ENCODE data around the gene PCDHA2. TPM values are rescaled to one million over a fixed set of nuclear protein-coding genes. Genes with fewer than 3 reads are reported as not detected.
"Not testable (repeated sequence)": the region's sequence is repeated elsewhere in the genome, so short reads cannot be mapped to it uniquely, and the experiment has no call there.

PCDHA2 gene
- total RNA-seq, 4 donors from 2014 or later: not detected

DNA sequence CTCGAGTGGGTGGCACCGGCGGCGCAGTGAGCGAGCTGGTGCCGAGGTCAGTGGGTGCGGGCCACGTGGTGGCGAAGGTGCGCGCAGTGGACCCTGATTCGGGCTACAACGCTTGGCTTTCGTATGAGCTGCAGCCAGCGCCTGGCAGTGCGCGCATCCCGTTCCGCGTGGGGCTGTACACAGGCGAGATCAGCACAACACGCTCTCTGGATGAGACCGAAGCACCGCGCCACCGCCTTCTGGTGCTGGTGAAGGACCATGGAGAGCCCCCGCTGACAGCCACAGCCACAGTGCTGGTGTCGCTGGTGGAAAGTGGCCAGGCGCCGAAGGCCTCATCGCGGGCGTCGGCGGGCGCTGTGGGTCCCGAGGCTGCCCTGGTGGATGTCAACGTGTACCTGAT is 28.8 kb downstream of the PCDHA2 start:
- Histone ChIP-seq H3K4me3 (no peak overlapping the region), H3K4me1 (no peaks in the 10 kb centered on the region), H3K36me3 (no peaks in the 10 kb centered on the region), H3K27me3 (peaks cover 11% of the 10 kb centered on the region), H3K27ac (no peak overlapping the region), H3K9me3 (peaks cover 31% of the 10 kb centered on the region)
- 70% methylated on average over 4 of the region's 38 CpGs for WGBS
- no peak for DNase-seq (ENCODE audit: low spot score in 2 of 2)
- TF ChIP-seq, protein P1, sequence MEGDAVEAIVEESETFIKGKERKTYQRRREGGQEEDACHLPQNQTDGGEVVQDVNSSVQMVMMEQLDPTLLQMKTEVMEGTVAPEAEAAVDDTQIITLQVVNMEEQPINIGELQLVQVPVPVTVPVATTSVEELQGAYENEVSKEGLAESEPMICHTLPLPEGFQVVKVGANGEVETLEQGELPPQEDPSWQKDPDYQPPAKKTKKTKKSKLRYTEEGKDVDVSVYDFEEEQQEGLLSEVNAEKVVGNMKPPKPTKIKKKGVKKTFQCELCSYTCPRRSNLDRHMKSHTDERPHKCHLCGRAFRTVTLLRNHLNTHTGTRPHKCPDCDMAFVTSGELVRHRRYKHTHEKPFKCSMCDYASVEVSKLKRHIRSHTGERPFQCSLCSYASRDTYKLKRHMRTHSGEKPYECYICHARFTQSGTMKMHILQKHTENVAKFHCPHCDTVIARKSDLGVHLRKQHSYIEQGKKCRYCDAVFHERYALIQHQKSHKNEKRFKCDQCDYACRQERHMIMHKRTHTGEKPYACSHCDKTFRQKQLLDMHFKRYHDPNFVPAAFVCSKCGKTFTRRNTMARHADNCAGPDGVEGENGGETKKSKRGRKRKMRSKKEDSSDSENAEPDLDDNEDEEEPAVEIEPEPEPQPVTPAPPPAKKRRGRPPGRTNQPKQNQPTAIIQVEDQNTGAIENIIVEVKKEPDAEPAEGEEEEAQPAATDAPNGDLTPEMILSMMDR (IDR thresholded peaks at IDR 0.05): no peak
- no peak for TF ChIP-seq POLR2A (IDR thresholded peaks at IDR 0.05)
- no peak for TF ChIP-seq POLR2AphosphoS5 (IDR thresholded peaks at IDR 0.05)
- no peak for TF ChIP-seq EP300 (IDR thresholded peaks at IDR 0.05)

DNA sequence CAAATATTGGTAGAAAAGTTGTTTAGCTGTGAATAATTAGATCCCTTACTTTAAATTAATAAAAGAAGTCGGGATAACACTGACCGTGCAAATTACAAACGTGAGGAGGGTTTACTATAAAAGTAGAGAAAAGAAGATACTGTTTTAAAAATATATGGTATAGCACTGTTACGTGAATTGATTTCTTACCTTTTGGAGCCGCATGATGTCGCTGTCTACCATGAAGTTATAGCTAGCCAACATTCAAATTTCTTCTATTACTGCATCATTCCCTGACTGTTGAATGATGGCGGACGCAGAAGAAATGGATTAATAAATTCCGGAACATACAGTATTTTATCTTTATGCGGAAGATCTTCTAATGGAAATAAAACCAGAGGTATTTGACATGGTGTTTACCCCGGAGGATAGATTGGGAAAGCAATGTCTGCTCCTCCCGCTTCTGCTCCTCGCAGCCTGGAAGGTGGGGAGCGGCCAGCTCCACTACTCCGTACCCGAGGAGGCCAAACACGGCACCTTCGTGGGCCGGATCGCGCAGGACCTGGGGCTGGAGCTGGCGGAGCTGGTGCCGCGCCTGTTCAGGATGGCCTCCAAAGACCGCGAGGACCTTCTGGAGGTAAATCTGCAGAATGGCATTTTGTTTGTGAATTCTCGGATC is 33.2 kb downstream of the PCDHA2 start, which contains the start of gene PCDHA6:
Gene PCDHA6 (plus strand): TSS at position 257 of the 658 bp plus-strand sequence. CDS start 132 bp downstream, at position 389.
- 16% methylated on average over 26 of the region's 27 CpGs for WGBS
- Histone ChIP-seq H3K4me3 (peak within 1 kb of the TSS; percentile 6), H3K9me3 (peaks cover 35% of the 10 kb centered on the region), H3K27me3 (peaks cover 9% of the 10 kb centered on the region), H3K4me1 (no peaks in the 10 kb centered on the region), H3K36me3 (no peaks in the 10 kb centered on the region), H3K27ac (no peak within 1 kb of the TSS)
- DNase-seq (ENCODE audit: low spot score in 2 of 2): no peak
- no peak for TF ChIP-seq POLR2AphosphoS5 (IDR thresholded peaks at IDR 0.05)
- TF ChIP-seq EP300 (IDR thresholded peaks at IDR 0.05): no peak
- TF ChIP-seq, protein P1 (IDR thresholded peaks at IDR 0.05): no peak
- TF ChIP-seq POLR2A (IDR thresholded peaks at IDR 0.05): no peak

DNA sequence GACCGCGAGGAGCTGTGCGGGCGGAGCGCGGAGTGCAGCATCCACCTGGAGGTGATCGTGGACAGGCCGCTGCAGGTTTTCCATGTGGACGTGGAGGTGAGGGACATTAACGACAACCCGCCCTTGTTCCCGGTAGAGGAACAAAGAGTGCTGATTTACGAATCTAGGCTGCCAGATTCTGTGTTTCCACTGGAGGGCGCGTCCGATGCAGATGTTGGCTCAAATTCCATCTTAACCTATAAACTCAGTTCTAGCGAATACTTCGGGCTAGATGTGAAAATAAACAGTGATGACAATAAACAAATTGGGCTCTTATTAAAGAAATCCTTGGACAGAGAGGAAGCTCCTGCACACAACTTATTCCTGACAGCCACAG is 33.7 kb downstream of the PCDHA2 start:
- no peak for DNase-seq (ENCODE audit: low spot score in 2 of 2)
- no peaks in the 10 kb centered on the region for H3K36me3 ChIP-seq
- peak overlapping the region; percentile 6 for H3K4me3 ChIP-seq
- H3K9me3 ChIP-seq: peaks cover 32% of the 10 kb centered on the region
- TF ChIP-seq EP300 (IDR thresholded peaks at IDR 0.05) (no peak), POLR2AphosphoS5 (IDR thresholded peaks at IDR 0.05) (no peak), POLR2A (IDR thresholded peaks at IDR 0.05) (no peak)
- TF ChIP-seq, protein P1 (IDR thresholded peaks at IDR 0.05): no peak
- 28% methylated on average over 15 of the region's 18 CpGs for WGBS
- H3K27me3 ChIP-seq: peaks cover 10% of the 10 kb centered on the region
- no peaks in the 10 kb centered on the region for H3K4me1 ChIP-seq
- no peak overlapping the region for H3K27ac ChIP-seq

DNA sequence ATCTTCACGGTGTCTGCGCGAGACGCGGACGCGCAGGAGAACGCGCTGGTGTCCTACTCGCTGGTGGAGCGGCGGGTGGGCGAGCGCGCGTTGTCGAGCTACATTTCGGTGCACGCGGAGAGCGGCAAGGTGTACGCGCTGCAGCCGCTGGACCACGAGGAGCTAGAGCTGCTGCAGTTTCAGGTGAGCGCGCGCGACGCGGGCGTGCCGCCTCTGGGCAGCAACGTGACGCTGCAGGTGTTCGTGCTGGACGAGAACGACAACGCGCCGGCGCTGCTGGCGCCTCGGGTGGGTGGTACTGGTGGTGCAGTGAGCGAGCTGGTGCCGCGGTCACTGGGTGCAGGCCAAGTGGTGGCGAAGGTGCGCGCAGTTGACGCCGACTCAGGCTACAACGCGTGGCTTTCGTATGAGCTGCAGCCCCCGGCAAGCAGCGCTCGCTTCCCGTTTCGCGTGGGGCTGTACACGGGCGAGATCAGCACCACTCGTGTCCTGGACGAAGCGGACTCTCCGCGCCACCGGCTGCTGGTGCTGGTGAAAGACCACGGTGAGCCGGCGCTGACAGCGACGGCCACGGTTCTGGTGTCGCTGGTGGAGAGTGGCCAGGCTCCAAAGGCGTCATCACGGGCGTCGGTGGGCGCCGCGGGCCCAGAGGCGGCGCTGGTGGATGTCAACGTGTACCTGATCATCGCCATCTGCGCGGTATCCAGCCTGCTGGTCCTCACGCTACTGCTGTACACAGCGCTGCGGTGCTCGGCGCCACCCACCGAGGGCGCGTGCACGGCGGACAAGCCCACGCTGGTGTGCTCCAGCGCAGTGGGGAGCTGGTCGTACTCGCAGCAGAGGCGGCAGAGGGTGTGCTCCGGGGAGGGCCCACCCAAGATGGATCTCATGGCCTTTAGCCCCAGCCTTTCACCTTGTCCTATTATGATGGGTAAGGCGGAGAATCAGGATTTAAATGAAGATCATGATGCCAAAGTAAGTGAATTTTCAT is 35.2 kb downstream of the PCDHA2 start:
- H3K4me3 ChIP-seq; H3K36me3 ChIP-seq; H3K4me1 ChIP-seq; H3K27ac ChIP-seq; DNase-seq (ENCODE audit: low spot score in 2 of 2): not testable (repeated sequence)
- WGBS: 47% methylated on average over 98 of the region's 106 CpGs
- Histone ChIP-seq H3K27me3 (peaks cover 14% of the 10 kb centered on the region), H3K9me3 (peaks cover 31% of the 10 kb centered on the region)

DNA sequence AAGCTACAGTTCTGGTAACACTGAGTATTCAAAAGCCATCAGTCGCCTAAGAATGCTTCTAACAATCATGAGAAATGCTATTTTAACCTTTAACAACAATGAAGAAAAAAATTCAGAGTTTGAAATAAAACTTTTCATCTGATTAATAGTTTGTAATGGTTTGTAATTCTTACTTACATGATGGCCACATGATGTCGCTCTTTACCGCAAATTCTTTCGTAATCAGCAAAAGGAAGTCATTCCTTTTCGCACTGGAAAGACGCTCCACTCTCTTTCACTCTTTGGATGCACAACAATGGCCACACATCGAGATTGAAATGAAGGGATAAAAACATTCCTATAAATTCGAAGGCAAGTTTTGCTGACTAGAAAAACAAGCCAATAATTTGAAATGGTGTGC is 39.3 kb downstream of the PCDHA2 start, which contains the start of gene PCDHA7:
Gene PCDHA7 (plus strand): TSS at position 277 of the 400 bp plus-strand sequence. CDS start 115 bp downstream, at position 392.
- no peak within 1 kb of the TSS for H3K27ac ChIP-seq
- H3K36me3 ChIP-seq: no peaks in the 10 kb centered on the region
- H3K4me1 ChIP-seq: no peaks in the 10 kb centered on the region
- no peak for DNase-seq (ENCODE audit: low spot score in 2 of 2)
- H3K27me3 ChIP-seq: peaks cover 9% of the 10 kb centered on the region
- 13% methylated on average over 8 of the region's 8 CpGs for WGBS
- no peak within 1 kb of the TSS for H3K4me3 ChIP-seq
- peaks cover 38% of the 10 kb centered on the region for H3K9me3 ChIP-seq
- TF ChIP-seq, protein P1 (IDR thresholded peaks at IDR 0.05): no peak
- TF ChIP-seq EP300 (IDR thresholded peaks at IDR 0.05) (no peak), POLR2A (IDR thresholded peaks at IDR 0.05) (no peak), POLR2AphosphoS5 (IDR thresholded peaks at IDR 0.05) (no peak)

DNA sequence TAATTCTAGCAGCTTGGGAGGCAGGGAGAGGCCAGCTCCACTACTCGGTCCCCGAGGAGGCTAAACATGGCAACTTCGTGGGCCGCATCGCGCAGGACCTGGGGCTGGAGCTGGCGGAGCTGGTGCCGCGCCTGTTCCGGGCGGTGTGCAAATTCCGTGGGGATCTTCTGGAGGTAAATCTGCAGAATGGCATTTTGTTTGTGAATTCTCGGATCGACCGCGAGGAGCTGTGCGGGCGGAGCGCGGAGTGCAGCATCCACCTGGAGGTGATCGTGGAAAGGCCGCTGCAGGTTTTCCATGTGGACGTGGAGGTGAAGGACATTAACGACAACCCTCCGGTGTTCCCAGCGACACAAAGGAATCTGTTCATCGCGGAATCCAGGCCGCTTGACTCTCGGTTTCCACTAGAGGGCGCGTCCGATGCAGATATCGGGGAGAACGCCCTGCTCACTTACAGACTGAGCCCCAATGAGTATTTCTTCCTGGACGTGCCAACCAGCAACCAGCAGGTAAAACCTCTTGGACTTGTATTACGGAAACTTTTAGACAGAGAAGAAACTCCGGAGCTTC is 39.9 kb downstream of the PCDHA2 start:
- not testable (repeated sequence) for DNase-seq (ENCODE audit: low spot score in 2 of 2); H3K27me3 ChIP-seq; H3K36me3 ChIP-seq; H3K4me3 ChIP-seq; H3K4me1 ChIP-seq; H3K27ac ChIP-seq
- H3K9me3 ChIP-seq: peaks cover 33% of the 10 kb centered on the region
- 28% methylated on average over 26 of the region's 38 CpGs for WGBS

Measured in suprapubic skin (tissue), 4 donors.